Amygdala (tissue), 56 donors: ENCODE measurements around the gene CDH8.

ENCODE experiments used
- DNase-seq, 56 donors: peaks; one replicate each; lab custom pipeline; 2025; lab: John Stamatoyannopoulos, UW

The CDH8 gene, protein sequence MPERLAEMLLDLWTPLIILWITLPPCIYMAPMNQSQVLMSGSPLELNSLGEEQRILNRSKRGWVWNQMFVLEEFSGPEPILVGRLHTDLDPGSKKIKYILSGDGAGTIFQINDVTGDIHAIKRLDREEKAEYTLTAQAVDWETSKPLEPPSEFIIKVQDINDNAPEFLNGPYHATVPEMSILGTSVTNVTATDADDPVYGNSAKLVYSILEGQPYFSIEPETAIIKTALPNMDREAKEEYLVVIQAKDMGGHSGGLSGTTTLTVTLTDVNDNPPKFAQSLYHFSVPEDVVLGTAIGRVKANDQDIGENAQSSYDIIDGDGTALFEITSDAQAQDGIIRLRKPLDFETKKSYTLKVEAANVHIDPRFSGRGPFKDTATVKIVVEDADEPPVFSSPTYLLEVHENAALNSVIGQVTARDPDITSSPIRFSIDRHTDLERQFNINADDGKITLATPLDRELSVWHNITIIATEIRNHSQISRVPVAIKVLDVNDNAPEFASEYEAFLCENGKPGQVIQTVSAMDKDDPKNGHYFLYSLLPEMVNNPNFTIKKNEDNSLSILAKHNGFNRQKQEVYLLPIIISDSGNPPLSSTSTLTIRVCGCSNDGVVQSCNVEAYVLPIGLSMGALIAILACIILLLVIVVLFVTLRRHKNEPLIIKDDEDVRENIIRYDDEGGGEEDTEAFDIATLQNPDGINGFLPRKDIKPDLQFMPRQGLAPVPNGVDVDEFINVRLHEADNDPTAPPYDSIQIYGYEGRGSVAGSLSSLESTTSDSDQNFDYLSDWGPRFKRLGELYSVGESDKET

DNA sequence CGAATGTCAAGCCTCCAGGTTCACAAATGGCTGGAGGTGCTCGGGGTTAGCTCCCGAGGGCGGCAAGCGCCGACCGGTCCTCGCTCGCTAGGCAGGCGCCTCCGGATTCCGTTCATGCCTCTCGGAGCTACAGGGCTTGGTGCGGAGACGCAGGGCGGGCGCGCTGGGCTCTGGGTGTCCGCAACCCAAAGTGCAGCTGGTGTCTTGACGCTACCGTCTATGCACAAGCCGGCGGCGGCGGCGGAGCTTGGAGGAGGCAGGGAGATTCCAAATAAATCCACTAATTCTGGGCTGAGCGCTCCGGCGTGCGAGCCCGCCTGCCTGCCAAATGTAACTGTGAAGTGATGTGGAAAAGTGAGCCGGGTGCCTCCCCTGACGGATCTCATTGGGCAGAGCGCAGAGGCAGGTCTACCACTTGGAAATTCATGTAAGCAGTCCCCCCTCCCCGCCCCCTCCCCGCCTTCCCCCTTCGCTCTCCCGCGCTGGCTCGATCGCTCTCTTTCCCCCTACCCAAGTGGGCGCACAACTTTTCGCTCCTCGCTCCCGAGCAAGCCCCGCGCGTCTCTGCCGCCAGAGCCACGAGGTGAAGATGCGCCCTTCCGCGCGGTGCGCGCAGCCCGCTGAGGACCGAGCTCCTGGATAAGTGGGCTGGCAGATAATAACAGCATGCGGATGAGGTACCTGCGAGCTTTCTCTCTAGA, at the start of gene CDH8:
Gene CDH8, minus strand, starts transcription at position 338 of the 701 bp plus-strand sequence. CDS start 15,035 bp downstream, outside the sequence.
- DNase-seq, result peak in 37 of 56 donors; percentile 12 to 71 (median 48)

DNA sequence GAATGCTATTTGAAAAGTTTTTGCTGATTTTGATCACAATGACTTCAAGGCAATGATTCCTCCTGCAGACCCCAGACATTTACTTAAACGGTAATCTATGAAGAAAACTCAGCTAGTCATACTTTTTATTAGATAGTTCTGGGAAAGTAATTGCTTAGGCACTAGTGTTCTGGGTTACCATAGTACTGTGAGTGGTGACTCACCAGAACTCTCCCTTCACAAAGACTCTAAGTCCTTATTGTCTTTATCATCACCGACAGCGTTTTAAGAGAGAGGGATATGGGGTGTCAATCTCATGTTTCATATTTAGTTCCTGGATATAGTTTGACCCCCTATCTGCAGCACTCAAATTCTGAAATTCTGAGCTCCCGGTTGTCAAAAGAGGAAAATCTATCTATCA, 43.0 kb upstream of the CDH8 start:
- no peak for DNase-seq

DNA sequence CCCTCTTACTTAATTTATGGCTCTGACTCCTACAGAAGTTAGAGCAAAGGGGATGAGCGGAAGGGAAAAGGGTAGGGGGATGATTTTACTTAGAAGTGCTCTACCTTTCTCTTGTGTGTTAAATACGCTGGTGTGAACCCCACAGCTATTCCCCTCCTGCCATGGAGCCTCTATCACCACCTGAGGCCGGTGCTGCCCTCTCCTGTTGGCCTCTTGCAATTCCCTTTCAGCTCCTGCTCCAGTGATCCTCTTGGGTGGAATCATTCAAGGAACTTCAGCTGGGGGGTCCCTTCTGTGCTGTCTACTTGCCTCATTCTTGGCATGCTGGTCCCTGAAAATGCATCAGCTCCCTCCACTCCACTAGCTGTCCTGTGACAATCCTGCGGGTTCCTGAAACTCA, 41.8 kb upstream of the CDH8 start:
- peak in 6 of 56 donors; percentile 0 to 10 (median 2) for DNase-seq

DNA sequence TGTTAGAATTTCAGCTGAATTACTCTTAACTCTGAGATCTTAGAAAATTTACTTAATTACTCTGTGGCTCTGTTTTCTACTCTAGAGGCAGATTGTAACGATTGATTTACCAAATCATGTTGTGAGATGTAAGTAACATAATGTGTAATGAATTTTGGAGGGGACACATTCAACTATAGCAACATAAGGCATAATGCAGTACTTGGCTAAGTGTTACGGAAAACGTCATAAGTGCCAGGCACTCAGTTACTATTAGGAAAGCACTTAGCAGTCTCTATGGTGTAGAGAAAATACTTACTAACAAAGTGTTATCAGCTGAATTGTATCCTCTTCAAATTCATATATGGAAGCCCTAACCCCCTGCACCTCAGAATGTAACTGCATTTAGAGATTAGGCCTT, 40.6 kb upstream of the CDH8 start:
- no peak for DNase-seq

DNA sequence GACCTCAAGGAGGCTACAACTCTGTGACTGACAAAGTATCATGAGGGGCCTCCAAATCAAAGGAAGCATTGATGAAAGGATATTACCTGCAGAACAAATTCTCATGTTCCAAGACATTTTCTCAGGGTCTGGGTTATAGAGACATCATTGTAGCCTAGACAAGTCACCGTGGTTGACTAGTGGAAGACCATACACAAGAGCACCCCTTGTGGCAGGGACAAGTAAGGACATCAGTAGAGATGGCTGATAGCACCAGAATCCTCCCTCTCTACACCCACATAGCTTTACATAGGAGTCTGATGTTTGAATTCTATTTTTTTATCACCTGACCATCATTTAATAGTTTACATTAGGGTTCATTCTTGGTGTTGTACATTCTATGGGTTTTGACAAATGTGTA, 32.5 kb upstream of the CDH8 start:
- no peak for DNase-seq

DNA sequence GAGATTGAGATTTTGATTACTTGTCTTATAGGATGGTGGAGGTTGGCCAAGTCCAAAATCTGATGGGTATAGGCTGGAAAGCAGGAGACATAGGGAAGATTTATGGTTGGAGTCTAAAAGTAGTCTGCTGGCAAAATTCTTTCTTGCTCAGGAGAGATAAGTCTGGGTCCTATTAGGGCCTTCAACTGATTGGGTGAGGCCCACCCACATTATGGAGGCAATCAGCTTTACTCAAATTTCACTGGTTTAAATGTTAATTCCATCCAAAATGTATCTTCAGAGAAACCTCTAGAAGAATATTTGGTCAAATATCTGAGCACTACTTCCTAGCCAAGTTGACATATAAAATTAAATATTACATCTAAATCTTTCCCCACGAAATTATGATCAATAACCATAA, 31.7 kb upstream of the CDH8 start:
- no peak for DNase-seq

DNA sequence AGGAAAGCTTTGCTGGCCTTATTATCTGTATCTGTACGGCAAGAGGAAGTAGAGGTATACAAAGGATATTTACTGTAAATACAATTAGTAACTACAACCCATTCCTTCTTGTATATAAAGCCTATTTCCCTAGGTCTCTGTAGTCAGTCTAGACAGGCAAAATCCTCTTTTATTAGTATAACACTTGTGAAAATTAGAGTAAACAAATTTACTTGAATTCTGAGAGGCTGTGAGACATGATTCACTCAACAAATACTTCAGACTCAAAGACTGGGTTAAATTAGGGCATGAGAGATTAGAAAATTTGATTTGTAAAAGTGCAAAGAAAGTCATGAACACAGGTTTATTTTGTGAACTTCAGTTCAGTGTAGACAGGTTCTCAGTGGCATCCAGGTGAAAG, 30.9 kb upstream of the CDH8 start:
- no peak for DNase-seq

DNA sequence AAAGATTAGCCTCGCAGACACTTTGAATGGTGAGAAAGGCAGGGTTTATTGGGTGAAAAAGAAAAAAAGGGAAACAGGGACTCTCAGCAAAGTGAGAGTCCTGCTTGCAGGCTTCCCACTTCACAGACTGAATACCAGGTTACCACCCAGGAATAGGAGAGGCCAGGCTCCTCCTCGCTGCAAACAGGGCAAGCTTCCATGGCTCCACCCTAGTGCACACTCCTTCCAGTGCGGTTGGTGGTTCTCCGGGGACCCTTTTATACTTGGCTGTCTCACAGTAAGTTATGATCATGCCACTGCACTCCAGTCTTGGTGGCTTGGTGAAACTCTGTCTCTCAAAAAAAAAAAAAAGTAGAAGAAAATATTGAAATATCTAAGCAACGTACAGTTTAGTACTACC, 30.5 kb upstream of the CDH8 start:
- DNase-seq, result no peak

DNA sequence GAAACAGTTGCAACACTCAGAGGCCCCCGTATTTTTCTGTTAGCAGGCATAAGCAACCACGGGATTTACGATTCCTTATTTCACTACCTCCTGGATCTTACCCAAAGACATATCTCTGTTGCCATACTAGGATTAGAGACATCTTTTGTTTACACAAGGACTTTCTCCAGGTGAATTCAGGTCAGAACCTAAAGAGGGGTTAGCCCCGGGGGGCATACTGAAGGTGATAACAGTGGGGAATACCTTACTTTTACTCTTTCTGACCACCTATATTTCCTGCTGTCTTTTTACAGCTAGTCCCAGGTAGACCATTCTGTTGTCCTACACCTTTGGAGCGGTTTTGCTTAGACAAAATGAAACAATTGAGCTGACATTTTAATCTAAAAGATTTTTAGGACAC, 27.9 kb upstream of the CDH8 start:
- DNase-seq, result no peak

DNA sequence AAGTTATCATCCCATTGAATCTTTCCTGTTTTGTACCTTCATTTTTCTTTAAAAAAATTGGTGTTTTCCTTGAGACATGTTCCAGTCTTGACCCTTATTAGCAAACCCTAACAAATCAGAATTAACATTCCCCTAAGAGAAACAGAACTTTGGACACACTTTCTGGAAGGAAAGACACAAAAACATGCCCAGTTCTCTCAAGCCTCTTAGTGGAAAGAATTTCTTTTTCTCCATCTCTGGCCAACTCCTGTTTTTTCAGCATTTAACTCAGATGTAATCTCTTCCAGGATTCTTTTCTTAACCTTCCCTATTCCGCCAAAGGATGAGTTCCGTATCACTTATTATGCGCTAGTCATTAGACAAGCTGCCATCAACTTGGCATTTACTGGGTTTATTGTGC, 23.9 kb upstream of the CDH8 start:
- DNase-seq, result no peak

DNA sequence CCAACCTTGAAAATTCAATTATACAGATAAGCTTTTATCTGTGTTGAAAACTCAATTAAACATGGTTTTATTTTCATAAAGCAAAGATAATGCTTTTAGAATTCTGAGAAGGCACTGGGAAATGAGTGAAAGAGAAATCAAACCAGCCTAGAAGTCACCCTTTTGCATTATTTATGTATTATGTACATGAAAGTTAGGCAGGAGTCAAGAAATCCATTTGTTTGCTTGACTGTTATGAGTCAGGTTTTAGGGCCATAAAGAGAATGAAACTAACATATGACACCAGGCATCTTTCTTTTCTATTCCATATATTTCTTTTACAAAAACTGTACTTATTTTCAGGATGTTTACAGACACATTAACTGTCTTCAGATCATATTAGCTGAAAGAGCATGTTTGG, 23.3 kb upstream of the CDH8 start:
- DNase-seq, result no peak

DNA sequence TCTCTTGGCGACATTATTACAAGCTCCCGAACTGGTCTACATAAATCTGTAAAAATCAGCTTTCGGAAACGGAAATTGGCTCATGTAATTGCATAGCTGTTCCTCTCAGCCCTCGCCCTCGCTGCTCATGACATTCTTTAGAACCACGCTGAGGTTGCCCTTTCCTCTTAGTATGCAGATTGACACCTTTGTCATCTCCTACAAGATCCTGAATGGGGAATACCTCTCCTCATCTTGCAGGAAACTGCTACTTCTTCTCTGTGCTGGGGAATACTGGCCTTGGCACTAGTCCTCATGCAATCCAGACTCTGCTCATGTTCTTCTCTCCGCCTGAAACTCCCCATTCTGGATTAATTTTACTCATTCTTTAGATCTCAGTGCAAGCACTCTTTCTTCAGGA, 22.2 kb upstream of the CDH8 start:
- DNase-seq, result no peak

DNA sequence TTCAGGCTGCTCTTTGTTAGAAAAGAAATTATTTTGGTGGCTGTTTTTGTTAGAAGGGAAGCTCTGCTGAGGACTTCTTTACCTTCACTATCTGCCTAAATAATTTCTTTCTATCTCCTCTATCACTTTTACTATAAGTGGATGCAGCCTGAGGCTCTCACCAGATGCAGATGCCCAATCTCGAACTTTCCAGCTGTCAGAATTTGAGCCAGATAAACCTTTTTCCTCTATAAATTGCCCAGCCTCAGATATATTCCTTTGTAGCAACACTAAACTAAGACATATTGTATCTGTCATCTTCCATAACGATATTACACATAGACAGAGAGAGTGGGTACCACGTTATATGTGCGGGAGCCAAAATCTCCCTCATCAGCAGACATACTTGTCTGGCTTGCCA, 15.7 kb upstream of the CDH8 start:
- DNase-seq, result no peak

DNA sequence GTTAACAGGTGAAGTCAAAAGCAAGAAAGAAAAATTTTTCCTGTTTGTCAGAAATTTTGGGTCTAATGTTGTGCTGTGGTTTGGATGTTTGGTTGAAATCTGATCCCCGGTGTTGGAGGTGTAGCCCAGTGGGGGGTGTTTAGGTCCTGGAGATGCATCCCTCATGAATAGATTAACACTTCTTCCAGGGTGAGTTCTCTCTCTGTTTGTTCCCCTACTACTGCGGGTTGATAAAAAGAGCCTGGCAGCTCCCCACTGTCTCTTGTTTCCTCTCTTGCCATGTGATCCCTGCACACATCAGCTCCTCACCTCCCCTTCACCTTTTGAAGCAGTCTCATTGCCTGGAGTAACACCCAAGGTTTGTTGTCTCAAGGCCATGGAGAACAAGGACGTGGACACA, 14.6 kb upstream of the CDH8 start:
- DNase-seq, result no peak

DNA sequence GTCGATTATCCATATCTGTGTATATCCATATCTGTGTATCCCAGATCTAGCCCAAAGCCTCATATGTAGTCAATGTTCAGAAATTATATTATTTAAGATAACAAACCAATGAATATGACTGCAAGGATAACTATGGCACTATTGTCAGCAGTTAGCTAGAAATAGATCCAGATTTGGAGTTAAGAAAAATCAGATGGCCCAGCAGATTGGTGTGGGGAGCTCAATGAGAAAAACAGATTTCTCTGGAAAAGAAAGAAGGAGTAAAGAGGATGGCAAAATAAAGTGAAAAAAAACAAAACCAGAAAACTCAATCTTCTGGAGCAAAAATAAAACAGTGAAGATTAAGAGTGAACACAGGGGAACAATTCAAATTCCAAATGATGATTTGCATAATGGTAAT, 10.6 kb upstream of the CDH8 start:
- no peak for DNase-seq

DNA sequence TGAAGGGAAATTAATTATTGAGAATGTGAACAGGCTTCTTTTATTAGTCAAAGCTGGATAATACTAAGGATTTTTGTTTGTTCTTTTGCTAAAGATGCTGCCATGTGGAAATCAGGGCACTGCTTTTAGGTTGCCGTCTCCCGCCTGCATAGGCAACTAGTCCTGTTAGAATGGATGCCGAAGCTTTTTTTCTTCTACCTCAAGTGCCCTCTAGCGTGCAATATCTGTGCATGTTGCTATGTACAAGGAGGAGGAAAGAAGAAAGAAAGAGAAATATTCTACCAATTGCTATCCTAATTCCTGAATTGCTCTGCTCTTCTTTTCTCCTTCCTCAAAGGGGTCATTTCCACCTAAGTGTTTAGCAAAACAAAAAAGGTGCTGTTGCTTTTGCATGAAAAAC, 5.2 kb upstream of the CDH8 start:
- DNase-seq, result peak in 22 of 56 donors; percentile 7 to 81 (median 38)

DNA sequence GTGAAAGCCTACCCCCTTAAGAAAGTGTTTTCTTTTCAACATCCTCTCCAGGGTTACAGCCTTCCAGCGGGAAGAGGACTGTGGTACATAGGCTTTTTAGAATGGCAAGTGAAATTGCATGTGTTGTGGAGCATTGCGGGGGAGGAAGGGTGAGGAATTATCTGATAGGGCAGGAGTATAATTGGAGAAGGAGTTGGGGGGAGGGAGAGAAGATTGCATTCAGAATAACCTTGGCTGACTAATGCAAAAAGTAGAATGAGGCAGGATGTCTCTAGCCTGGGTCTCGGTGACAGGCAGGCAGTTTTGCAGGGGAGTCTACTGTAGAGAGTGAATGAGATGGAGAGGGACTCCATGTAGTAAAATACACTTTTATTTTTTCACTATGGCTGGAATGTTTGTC, 2.4 kb upstream of the CDH8 start:
- no peak for DNase-seq

DNA sequence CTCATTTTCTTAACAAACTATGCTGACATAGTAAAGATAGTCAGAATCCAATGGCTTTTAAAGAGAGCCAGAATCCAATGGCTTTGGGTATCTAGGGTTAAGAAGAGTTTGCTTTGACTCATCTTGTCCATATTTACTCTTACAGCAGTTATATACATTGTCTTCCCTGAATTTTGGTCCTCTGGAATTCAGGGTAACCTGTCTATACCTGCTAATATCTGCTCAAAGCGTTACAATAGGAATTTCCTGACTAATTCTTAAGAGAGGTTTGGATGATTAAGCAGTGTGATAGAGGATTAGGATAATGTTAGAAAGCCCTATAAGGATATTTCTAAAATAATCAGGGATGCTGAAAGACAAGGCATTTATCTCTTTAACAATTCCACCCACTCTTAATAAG, 2.0 kb upstream of the CDH8 start:
- no peak for DNase-seq

DNA sequence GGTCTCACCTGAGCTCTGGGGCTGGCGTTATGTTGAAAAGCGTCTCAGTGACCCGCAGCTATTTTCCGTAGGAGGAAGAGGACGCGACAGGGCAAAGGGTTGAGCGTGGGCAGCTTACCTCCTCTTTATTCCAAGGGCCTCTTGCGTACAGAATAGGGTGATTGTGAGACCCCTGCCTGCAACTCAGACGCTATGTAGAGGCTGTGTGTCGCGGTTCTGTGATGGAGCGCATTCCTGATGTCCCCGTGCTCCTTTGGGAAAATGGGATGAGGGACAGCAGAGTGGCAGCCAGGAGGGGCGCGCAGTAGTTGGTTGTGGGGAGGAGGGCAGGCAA, 531 bp upstream of the CDH8 start:
- DNase-seq, result no peak

DNA sequence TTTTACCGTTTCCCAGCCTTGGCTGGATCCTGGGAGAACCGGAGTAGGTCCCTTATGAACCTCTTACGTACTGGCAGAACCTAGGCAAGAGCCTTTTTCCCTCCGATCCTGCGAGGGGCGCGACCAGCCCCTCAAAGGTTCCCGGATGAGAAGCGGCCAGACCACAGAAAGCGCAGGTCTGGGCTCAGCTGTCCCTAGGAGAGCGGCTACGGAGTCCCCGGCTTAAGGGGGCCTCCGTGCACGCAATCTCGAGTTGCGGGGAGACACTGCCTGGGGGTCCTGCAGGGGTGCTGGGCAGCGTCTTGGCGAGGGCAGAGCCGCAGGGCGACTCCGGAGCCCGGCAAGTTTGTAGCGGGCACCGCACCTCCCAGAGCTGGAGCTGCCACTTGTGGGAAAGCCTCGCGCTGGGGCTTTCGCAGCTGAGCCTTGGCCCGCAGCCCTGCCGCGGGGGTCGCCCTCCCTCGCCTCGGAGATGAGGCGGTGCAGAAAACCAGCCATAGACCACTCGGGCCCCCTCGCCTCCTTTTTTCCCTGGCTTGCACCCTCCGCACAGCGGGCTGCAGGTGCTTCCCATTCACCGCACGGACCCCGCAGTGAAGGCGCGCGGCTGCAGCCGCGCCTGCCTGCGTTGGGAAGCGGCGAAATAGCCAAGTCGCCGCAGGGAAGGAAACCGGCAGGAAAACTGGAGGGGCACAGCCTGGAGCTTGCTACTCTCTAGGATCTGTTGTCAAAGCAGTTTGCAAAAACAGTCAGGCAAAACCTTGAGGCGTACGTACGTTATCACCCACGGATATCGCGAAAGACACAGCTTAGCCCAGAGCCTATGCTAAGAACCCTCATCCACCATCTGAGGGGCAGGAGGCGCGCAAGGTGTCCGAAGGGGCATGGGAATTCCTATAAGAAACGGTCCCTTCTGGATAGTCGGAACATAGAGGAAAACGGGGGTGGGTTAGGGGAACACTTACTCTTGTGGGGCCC, 834 bp downstream of the CDH8 start:
- DNase-seq, result peak in 17 of 56 donors; percentile 14 to 71 (median 42)
